Astrocyte (in vitro differentiated cells and primary cell): ENCODE data around the gene MC2R. TPM values are rescaled to one million over a fixed set of nuclear protein-coding genes. Genes with fewer than 3 reads are reported as not detected.

Source experiments
- DNase-seq: peaks from one replicate; pipeline ENCODE4 v3.0.0-alpha.2; 2010; ENCODE audit warnings: low read depth
- FAIRE-seq: peaks from 2 replicates; lab custom pipeline; 2011; peaks lifted over from hg19 to GRCh38; lab: Jason Lieb, UNC
- H2AFZ ChIP-seq: 2 replicates; pipeline ENCODE4 v1.6.0; 2012; ENCODE audit warnings: low read depth, low read length, inconsistent platforms
- H3K27ac ChIP-seq: 2 replicates; pipeline ENCODE4 v1.5.1; 2011; ENCODE audit warnings: low read depth, low read length, inconsistent platforms
- H3K27me3 ChIP-seq: 2 replicates; pipeline ENCODE4 v1.6.0; 2011; ENCODE audit warnings: low read length, inconsistent platforms; ENCODE audit not compliant: insufficient read depth
- H3K36me3 ChIP-seq: 2 replicates; pipeline ENCODE4 v1.5.1; 2011; ENCODE audit warnings: low read length, inconsistent platforms; ENCODE audit not compliant: insufficient read depth
- H3K4me1 ChIP-seq: 2 replicates; pipeline ENCODE4 v1.5.1; 2011; ENCODE audit warnings: low read length, inconsistent platforms; ENCODE audit not compliant: insufficient read depth
- H3K4me2 ChIP-seq: 2 replicates; pipeline ENCODE4 v1.6.0; 2012; ENCODE audit warnings: low read length, inconsistent platforms
- H3K4me3 ChIP-seq: 2 replicates; pipeline ENCODE4 v1.5.1; 2011; ENCODE audit warnings: low read depth, mild to moderate bottlenecking, low read length, inconsistent platforms; ENCODE audit not compliant: insufficient read depth
- H3K79me2 ChIP-seq: 2 replicates; pipeline ENCODE4 v1.6.0; 2012; ENCODE audit warnings: mild to moderate bottlenecking, low read length, inconsistent platforms; ENCODE audit not compliant: insufficient read depth
- H3K9ac ChIP-seq: 2 replicates; pipeline ENCODE4 v1.6.0; 2012; ENCODE audit warnings: mild to moderate bottlenecking, low read length, inconsistent platforms
- H3K9me3 ChIP-seq: 2 replicates; pipeline ENCODE4 v1.5.1; 2012; ENCODE audit warnings: low read depth, mild to moderate bottlenecking, low read length, inconsistent platforms; ENCODE audit not compliant: insufficient read depth
- H4K20me1 ChIP-seq: 2 replicates; pipeline ENCODE4 v1.6.0; 2012; ENCODE audit warnings: low read length, inconsistent platforms; ENCODE audit not compliant: insufficient read depth
- H3K27ac Mint-ChIP-seq: one replicate; pipeline ENCODE4 v1.8.0; 2021; ENCODE audit warnings: mild to moderate bottlenecking, mixed read lengths; ENCODE audit not compliant: unreplicated experiment
- H3K27me3 Mint-ChIP-seq: one replicate; pipeline ENCODE4 v1.8.0; 2021; ENCODE audit warnings: low read depth, mixed read lengths; ENCODE audit not compliant: unreplicated experiment
- H3K36me3 Mint-ChIP-seq: one replicate; pipeline ENCODE4 v1.8.0; 2021; ENCODE audit warnings: low read depth, mixed read lengths; ENCODE audit not compliant: unreplicated experiment
- H3K4me1 Mint-ChIP-seq: one replicate; pipeline ENCODE4 v1.8.0; 2021; ENCODE audit warnings: low read depth, mixed read lengths; ENCODE audit not compliant: unreplicated experiment
- H3K4me3 Mint-ChIP-seq: one replicate; pipeline ENCODE4 v1.8.0; 2021; ENCODE audit warnings: mild to moderate bottlenecking, moderate library complexity, mixed read lengths; ENCODE audit not compliant: unreplicated experiment
- H3K9me3 Mint-ChIP-seq: one replicate; pipeline ENCODE4 v1.8.0; 2021; ENCODE audit warnings: mild to moderate bottlenecking, mixed read lengths; ENCODE audit not compliant: unreplicated experiment
- EZH2 ChIP-seq: IDR thresholded peaks from 2 replicates; pipeline ENCODE4 v1.6.1; 2012; ENCODE audit warnings: mild to moderate bottlenecking, low read length, inconsistent platforms; ENCODE audit not compliant: insufficient read depth
- total RNA-seq: library from RNA; stranded (reverse); gene quantifications from 2 replicates; pipeline ENCODE4 v1.2.1, GENCODE V29; 2021
- TF ChIP-seq, protein P1 (sequence below): IDR thresholded peaks from 2 replicates; pipeline ENCODE4 v1.5.1; 2011; ENCODE audit warnings: low read depth, mild to moderate bottlenecking, inconsistent platforms, low read length, moderate library complexity; ENCODE audit not compliant: insufficient read depth

The MC2R gene
- total RNA-seq, 1 donor from 2014 or later, result not detected

DNA sequence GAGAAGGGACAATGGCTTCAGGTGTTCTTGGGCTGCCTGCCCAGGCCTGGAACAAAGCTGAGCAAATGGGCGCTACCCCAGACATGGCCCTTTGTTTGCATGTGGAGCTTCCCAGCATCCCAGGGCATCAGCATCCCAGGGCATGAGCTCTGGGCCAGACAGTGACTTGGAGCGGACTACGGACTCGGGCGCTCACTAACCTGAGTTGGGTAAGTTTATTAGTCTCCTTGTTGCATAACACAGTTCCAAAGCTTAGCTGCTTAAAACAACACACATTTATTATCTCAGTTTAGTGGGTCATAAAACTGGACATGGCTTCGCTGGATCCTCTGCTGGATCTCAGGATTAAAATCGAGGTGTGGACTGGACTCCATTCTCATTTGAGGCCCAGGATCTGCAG is 35.8 kb downstream of the MC2R start:
- Histone ChIP-seq H3K4me3 (no peak overlapping the region), H3K9ac (no peak overlapping the region), H4K20me1 (no peaks in the 10 kb centered on the region), H3K27ac (no peak overlapping the region), H3K4me2 (no peak overlapping the region), H3K4me1 (no peaks in the 10 kb centered on the region), H2AFZ (no peak overlapping the region), H3K27me3 (no peaks in the 10 kb centered on the region), H3K79me2 (no peaks in the 10 kb centered on the region), H3K9me3 (peaks cover 4% of the 10 kb centered on the region), H3K36me3 (no peaks in the 10 kb centered on the region)
- FAIRE-seq (no peak), DNase-seq (no peak)
- no peak for TF ChIP-seq EZH2
- TF ChIP-seq, protein P1, sequence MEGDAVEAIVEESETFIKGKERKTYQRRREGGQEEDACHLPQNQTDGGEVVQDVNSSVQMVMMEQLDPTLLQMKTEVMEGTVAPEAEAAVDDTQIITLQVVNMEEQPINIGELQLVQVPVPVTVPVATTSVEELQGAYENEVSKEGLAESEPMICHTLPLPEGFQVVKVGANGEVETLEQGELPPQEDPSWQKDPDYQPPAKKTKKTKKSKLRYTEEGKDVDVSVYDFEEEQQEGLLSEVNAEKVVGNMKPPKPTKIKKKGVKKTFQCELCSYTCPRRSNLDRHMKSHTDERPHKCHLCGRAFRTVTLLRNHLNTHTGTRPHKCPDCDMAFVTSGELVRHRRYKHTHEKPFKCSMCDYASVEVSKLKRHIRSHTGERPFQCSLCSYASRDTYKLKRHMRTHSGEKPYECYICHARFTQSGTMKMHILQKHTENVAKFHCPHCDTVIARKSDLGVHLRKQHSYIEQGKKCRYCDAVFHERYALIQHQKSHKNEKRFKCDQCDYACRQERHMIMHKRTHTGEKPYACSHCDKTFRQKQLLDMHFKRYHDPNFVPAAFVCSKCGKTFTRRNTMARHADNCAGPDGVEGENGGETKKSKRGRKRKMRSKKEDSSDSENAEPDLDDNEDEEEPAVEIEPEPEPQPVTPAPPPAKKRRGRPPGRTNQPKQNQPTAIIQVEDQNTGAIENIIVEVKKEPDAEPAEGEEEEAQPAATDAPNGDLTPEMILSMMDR, result no peak
- Mint-ChIP-seq H3K27ac (no peak overlapping the region), H3K9me3 (no peaks in the 10 kb centered on the region), H3K27me3 (peaks cover 20% of the 10 kb centered on the region), H3K4me3 (no peak overlapping the region), H3K36me3 (no peaks in the 10 kb centered on the region), H3K4me1 (no peaks in the 10 kb centered on the region)

DNA sequence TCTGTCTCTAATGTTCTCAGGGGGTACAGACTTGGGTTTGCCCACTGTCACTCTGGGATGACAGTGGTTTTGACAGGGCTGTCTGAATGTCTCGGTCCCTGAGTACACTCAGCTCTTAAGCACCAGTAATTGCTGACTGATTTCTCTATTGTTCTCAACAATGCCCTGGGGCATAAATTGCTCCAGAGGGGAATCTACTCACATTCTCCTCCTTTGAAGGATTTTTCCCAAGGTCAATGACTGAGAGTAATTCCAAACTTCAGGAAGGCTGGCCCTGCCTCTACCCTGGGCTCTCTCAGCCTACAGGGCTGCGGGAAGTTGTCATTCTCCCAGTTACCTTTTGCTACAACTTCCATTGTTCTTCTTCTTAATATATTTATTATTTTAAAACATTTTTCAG is 36.5 kb downstream of the MC2R start:
- H3K4me1 ChIP-seq, result no peaks in the 10 kb centered on the region
- no peaks in the 10 kb centered on the region for H3K4me1 Mint-ChIP-seq

DNA sequence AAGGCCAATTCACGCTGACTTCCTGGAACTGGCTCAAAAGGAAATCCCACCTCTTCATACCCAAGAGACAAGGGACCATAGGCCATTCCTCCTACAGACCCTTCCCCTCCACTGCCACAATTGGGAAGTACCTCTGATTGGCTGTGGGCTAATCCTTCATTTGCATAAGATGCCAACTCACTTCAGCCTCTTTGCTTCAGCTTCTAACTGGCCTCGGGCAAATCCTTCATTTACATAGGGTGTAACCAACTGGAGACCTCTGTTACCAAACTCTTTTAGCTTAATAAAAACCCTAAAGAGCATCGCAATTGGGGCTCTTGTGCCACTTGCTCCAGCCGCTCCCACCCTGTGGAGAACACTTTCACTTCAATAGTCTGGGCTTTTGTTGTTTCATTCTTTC is 38.2 kb downstream of the MC2R start:
- Histone ChIP-seq H3K79me2 (no peaks in the 10 kb centered on the region), H3K36me3 (no peaks in the 10 kb centered on the region), H3K4me2 (no peak overlapping the region), H3K4me1 (no peaks in the 10 kb centered on the region), H3K9me3 (peaks cover 4% of the 10 kb centered on the region), H3K27me3 (no peaks in the 10 kb centered on the region), H4K20me1 (no peaks in the 10 kb centered on the region), H3K4me3 (no peak overlapping the region), H2AFZ (no peak overlapping the region), H3K9ac (no peak overlapping the region), H3K27ac (no peak overlapping the region)
- H3K9me3 Mint-ChIP-seq, result no peaks in the 10 kb centered on the region
- H3K4me1 Mint-ChIP-seq, result no peaks in the 10 kb centered on the region
- DNase-seq (no peak), FAIRE-seq (no peak)
- TF ChIP-seq EZH2, result no peak
- TF ChIP-seq, protein P1, result no peak
- H3K4me3 Mint-ChIP-seq, result no peak overlapping the region
- no peak overlapping the region for H3K27ac Mint-ChIP-seq
- no peaks in the 10 kb centered on the region for H3K36me3 Mint-ChIP-seq
- H3K27me3 Mint-ChIP-seq, result peaks cover 15% of the 10 kb centered on the region

More for the DNA sequence above, 36.5 kb downstream of the MC2R start:
- Histone ChIP-seq H3K9ac (no peak overlapping the region), H3K27ac (no peak overlapping the region), H3K4me3 (no peak overlapping the region), H3K27me3 (no peaks in the 10 kb centered on the region), H3K36me3 (no peaks in the 10 kb centered on the region), H3K4me2 (no peak overlapping the region), H3K79me2 (no peaks in the 10 kb centered on the region), H2AFZ (no peak overlapping the region), H4K20me1 (no peaks in the 10 kb centered on the region), H3K9me3 (peaks cover 4% of the 10 kb centered on the region)
- Mint-ChIP-seq H3K36me3 (no peaks in the 10 kb centered on the region), H3K27ac (no peak overlapping the region), H3K4me3 (no peak overlapping the region), H3K27me3 (peaks cover 18% of the 10 kb centered on the region), H3K9me3 (no peaks in the 10 kb centered on the region)
- TF ChIP-seq EZH2, result no peak
- TF ChIP-seq, protein P1, result no peak
- FAIRE-seq, result no peak
- no peak for DNase-seq
